HG02870 (cell line): ENCODE results near the gene APOD.
"Not testable (repeated sequence)": the region's sequence is repeated elsewhere in the genome, so short reads cannot be mapped to it uniquely, and the experiment has no call there.

Experiments
- ATAC-seq: cut with Tn5 transposase; IDR thresholded peaks from one replicate; pipeline ENCODE4 v1.9.1; 2021; ENCODE audit warnings: mild to moderate bottlenecking, moderate library complexity; ENCODE audit not compliant: unreplicated experiment

APOD gene

DNA sequence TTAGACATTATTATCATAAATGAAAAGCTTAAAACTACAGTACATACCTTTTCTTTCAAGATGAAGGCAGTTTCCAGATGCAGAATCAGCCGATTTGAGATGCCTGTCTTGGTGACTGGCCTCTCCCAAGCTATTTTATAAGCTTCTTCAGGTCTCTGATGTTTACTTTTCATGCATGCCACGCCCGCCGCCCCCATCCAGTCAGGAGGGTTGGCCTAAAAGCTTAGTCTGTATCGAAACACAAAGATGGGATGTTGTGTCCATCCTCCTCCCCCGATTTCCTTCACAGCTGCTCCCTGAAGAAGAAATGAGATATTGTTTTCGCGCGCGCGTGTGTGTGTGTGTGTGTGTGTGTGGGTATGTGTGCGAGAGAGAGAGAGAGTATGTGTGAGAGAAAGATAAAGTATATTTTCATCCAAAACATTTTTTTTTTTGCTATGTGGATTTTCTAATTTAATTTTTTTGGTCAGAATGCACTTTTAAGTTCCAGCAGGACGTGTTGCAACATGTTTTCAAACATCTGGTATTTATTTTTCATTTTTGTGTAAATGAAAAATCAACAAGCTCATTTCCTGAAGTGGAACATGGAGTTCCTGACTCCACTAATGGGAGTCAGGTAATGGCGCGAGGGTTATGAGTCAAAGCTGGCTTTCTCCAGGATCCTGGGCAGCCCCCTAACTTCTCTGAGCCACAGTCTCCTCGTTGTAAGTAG, at the start of gene APOD:
Gene APOD, minus strand, starts transcription at position 110 of the 712 bp plus-strand sequence. CDS start 4,479 bp downstream, outside the sequence.
- ATAC-seq = no peak

DNA sequence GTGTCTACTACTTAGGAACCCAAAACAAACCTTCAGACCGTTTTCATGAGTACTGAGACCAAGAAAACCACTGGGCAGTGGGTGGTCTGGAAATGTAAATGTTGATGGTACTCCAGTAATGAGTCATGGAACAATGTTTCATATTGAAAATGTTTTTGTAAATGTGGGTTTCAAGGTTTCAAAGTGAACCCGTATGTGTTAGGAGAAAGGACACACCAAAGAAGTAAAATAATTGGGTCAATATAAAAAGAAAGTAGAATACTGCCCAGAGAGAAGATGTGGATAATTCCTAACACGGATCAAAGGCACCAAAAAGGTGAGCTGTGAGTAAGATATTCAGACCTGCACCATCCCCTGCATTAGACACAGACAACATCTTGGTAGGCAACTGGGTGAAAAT, 49.6 kb upstream of the APOD start:
- ATAC-seq = not testable (repeated sequence)

DNA sequence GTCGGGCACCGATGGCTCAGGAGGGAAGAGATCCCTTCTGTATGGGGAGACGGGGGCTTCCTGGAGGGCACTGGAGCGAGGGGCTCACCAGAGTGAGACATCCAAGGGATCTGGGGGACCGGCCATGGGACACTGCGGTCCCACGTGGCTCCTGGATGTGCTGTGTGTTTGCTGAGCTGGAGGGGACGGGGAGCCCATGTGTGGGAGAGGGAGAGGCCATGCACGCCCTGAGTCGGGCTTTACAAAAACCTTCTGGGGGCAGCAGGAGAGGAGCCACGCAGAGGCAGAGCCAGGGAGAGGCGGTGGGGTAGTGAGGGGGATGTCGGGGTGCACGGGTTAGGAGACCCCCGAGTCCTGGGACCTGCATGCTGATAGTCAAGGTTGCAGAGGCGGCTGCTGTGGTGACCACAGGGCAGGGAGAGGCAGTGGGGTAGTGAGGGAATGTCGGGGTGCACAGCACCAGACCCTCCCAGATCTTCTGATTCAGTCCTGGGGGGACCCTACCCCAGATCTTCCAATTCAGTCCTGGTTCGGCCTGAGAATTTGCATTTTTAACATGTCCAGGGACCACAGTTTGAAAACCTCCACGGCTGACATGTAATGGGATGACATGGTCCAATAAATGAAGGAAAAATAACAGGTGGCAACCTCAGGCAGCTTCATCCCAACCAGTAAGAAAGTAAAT, 48.9 kb upstream of the APOD start:
- ATAC-seq = not testable (repeated sequence)

DNA sequence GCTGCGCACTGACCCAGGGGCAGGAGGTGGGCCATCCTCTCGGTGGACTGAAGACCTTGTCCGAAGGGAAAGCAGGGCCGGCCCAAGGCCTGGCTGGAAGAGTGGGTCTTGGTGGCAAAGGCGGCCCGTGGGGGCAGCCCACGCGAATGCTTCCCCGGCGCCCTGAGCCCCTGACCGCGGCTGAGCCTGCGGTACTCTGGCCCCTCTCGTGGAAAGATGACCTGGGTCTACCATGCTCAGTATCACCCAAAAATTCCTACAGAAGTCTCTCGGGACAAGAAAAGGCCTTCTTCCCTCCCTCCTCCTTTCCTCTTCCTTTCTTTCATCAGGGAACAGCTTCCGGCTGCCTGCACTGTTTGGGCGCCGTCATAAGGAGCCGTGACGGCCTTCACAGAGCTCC, 48.3 kb upstream of the APOD start:
- not testable (repeated sequence) for ATAC-seq

DNA sequence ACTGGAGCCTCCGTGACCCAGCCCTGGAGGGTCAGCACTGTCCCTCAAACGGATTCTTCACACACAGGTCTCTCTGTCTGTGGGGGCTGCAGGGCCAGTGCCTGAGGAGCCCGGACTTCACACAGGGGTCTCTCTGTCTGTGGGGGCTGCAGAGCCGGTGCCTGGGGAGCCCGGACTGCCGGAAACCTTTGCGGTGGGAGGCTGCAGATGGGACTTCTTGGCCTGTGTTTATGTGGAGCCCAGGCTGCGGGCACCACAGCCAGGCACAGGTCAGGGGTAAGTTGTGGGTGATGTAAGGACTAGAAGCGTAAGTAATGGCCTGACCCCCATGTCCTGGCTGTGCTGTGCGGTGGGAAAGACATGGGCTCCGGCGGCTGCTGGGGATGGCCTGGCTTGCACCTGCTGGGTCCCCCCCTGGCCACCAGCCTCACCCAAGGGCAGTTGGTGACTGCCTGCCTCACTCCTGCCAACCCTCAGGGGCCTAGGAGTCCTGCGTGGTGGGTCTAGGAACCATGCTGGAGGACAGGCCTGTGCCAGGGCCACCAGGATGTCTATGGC, 47.3 kb upstream of the APOD start:
- ATAC-seq = not testable (repeated sequence)

DNA sequence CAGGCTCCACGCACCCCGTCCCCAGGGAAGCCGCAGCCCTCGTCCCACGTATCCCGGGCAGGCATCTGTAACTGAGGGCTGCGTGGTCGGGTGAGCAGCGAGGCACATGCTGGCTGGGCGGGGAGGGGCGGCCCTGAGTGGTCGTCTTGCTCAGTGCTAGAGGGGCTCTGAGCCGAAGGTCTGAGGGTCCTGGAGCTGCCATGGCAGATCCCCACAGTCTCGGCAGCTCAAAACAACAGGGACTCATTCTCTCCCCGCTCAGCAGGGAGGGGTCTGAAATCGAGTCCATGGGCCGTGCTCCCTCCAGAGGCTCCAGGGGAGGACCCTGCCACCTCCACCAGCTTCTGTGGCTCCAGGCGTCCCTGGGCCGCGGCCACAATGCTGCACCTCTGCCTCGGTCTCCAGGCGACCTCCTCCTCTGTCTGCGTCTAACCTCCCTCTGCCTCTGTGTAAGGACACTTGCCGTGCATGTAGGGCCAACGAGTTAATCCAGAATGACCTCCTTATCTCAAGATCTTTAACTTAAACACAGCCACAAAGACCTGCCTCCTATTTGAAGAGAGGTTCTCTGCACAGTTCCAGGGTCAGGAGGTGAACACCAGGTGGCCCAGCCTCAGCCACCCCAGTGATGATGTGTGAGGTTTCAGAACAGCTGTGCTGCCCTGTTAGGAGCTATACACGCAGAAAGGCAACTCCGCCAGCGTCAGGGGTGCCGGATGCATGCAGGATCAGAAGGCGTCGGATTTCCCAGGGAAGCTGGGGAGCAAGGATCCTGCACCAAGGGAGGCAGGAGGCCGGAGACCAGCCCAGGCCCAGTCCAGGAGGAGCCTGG, 46.6 kb upstream of the APOD start:
- peak; percentile 37 for ATAC-seq

DNA sequence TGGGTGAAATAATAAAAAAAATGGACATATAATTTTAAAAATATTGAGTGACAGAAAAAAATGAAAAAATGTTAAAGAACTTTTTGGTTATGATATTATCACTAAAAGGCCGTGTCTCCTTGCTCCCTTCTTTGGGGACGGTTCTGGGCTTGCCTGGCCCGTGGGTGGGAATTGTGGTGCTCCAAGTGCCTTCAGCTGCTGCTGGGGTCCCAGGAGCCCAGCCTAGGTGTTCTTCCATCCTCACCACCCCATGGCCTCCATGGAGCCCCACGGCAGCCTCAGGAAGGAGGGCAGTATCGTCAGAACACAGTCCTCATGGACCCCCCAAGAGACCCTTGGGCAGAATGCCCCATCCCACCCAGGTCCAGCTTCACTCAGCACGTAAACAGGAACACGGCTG, 45.9 kb upstream of the APOD start:
- not testable (repeated sequence) for ATAC-seq

DNA sequence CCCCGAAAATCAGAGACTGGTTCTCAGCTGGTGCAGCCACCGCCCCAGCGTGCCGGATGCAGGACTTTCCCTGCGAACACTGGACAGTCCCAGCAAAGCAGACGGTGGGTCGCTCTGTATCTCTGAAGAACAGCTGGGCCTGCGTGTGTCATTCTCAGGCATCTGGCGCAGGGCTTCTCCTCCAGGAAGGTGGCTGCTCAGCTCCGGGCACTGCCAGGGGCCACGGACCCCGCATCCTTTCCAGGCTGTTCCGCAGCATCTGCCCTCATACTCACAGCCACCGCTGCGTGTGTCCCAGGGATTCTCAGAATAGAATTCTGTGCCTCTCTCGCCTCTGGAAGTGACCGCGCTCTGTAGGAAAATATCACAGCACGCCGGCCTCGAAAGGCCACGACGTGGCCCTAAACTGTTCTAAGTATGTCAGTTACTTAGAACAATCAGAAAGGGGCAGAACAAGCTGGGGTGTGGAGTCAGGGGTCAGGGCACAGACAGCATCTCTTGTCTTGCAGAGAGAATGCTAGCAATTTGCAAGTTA, 44.7 kb upstream of the APOD start:
- ATAC-seq = not testable (repeated sequence)

DNA sequence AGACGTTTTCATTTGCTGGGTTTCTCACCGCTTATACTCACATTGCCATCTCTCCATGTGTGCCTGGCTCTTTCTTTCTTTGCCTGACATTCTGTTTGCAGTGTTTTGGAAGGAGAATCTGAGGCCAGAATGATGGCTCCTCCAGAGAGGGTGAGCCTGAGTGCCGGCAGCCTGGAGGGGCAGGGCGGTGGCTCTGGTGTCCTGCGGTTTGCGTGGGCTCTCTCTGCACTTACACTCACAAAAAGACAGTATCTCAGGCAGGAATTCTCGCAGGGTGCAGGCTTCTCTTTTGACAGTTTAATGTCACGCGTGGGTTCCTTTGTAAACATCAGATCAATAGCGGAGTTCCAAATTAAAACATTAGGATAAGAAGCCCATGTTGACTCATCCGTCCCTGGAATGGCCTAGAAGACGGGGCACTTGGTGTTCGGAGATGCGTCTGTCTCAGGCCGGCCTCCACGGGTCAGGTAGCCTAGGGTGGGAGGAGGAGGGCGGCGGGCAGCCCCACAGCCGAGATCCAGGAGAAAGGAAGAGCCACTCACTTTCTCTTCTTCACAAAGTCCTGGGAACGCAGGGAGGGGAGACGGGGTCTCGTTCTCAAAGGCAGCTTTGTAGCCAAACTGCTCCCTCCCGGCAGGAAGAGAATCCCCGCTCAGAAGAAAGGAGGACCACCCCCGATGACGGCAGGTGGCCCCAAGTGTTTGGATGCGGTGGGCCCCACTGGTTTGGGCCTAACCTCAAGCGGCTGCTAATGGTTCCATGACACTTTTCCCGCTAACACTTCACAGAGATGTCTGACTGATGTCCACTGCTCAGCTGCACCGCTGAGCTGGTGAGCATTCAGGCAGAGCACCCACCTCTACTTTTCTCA, 44.0 kb upstream of the APOD start:
- not testable (repeated sequence) for ATAC-seq

DNA sequence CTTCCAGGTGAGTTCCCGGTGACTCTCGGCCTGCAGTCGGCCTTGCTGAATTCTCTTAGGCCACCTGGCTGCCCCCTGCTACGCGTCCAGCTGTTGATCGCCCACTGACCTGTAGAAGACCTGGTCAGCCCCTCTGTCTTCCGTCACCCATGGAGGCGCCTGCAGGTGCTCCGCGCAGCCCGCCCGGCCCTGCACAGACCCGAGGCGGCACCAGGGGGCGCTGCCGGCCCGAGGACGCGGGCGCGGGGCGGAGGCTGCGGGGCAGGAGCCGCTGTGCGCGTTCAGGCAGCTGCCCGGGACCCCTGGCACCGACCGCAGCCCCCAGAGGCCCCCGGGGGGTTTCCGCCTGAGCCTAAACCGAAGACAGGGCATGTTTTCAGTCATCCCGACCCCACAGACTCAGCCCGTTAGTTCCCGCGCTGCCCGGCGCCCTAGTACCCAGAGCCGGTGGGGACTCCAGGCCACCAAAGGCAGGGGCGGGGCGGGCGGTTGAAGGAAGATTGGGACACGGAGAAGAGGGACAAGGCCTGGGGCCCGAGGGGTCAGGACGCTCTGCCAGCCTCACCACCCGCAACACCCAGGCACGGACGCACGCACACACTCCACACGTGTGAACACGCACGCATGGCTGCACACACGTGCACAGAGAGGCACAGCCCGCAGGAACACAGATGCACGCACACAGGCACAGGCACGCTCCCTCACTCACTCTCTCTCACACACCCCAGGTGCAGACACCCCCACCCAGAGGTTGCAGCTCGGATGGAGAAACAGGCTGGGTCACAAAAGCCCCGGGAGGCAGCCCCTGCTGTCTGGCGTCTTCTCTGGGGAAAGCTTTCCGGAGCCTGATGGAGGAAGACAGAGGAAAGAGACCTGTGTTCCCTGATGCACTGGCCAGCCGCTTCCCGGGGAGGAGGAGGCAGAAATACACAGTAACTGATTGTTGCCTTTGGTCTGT, 41.1 kb upstream of the APOD start:
- peak; percentile 76 for ATAC-seq

DNA sequence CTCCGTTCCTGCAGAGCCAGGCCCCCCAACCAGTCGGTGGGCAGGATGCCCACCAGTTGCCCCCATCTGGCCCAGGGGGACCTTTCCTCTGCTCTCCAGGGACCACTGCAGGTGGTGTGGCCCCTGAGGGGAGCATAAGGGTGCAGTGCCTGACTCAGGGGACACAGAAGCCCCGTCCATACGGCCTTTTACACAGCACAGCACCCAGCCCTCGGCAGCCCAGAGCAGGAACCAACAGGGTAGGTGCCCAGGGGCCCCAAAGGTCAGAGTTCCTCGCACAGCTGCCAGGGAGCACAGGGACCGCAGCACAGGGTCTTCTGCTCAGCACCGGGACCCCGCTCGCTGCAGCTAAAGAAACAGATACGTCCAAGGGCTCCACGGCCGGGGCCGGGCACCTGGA, 40.4 kb upstream of the APOD start:
- ATAC-seq = peak; percentile 1

DNA sequence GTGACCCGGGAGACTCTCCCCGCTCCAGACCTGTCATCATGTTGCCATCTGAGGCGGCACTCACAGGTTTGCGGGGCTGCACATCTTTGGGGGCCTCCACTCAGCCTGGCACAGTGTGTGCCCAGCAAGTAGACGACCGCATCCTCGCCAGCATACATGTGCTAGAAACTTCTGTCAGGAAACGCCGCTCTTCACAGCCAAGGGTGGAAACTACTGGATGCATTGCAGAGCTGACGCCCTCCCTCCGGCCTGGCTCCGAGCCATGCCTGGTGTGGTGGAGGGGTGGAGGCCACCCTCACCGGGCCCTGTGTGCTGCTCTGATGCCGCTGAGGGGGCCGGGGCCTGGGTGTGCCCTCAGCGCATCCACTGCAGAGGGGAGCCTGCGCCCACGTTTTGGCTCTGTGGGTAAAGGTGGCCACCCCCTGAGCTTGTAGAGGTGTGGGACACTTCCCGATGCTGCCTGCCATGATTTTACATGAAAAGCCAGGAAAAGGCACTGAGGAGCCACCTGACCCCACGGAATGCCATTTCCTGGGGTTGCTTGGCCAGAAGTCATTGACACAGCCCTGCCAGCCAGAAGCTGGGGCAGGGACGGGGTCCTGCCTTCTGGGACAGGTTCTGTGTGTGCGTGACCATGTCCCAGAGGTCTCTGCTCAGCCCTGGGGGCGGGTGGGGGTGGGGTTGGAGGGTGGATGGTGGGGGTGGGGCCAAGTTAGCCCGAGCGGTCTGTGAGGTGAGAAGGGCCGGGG, 39.7 kb upstream of the APOD start:
- ATAC-seq = not testable (repeated sequence)

DNA sequence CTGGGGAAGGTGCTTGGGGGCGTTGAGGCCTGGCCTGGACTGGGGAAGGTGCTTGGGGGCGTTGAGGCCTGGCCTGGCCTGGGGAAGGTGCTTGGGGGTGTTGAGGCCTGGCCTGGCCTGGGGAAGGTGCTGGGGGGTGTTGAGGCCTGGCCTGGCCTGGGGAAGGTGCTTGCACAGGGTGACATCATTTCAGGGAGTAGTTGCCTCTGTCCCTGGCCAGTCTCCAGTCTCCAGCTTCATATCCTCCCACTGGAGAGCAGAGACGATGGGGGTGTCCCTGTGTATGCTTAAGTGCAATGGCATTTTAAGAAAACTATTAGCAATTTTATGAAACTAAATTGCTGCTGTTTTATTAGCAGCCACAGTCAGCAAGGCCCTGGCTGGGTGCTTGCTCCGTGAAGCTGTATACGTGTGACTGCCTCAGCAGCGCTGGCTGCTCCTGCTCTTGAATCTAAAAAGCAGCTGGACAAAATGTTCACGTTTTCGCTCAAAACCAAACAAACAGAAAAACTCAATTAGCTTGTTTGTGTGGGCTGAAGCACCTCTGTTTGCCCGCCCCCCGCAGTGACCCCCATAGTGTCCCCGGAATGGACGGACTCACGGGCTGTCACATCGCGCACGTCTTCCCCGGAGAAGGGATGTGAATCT, 38.9 kb upstream of the APOD start:
- not testable (repeated sequence) for ATAC-seq

DNA sequence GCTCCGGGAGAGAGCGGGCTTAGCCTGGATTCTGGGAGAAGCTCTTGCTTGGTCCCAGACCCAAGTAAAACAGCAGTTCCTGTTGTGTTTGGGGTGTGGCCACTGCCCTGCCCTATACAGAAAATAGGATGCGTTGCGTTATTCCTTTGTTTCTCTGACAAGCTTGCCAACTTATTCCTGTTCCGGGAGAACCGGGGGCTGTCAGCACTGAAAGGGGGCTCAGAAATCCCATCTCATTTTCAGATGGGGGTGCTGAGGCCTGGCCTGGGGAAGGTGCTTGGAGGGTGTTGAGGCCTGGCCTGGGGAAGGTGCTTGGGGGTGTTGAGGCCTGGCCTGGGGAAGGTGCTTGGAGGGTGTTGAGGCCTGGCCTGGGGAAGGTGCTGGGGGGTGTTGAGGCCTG, 38.3 kb upstream of the APOD start:
- ATAC-seq = not testable (repeated sequence)

DNA sequence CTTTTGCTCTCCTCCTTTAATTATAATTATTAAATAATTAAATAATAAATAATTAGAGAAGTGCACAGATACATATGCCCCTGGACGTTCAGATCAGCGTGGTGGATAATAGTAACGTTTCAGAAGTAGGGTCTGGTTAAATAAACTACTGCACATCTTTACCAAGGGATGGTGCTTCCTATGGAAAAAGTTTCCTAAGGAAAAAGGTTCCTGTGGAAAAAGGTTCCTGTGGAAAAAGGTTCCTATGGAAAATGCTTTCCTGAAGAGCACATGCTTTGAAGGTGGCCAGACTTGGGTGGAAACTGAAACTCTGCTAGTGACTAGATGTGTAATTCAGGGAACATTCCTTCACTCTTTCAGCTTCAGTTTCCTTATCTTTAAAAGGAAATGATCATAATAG, 37.4 kb upstream of the APOD start:
- not testable (repeated sequence) for ATAC-seq

DNA sequence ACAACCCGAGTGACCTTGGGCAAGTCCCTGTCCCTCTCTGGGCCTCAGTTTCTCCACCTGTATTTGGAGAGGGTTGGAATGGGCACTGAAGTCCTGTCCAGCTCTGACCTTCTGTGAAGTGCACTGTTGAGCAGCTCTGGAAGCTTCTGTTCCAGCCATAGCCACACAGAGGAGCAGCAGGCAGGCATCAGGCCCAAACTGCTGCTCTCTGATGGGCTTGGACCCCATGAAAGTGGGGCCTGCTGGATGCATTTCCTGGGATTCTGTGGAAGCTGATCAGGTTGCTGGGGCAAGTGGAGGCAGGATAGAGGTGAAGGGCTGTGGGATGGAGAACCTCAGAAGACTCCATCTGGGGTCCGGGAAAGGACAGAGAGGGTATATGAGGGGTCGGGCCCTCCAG, 36.7 kb upstream of the APOD start:
- ATAC-seq = not testable (repeated sequence)

DNA sequence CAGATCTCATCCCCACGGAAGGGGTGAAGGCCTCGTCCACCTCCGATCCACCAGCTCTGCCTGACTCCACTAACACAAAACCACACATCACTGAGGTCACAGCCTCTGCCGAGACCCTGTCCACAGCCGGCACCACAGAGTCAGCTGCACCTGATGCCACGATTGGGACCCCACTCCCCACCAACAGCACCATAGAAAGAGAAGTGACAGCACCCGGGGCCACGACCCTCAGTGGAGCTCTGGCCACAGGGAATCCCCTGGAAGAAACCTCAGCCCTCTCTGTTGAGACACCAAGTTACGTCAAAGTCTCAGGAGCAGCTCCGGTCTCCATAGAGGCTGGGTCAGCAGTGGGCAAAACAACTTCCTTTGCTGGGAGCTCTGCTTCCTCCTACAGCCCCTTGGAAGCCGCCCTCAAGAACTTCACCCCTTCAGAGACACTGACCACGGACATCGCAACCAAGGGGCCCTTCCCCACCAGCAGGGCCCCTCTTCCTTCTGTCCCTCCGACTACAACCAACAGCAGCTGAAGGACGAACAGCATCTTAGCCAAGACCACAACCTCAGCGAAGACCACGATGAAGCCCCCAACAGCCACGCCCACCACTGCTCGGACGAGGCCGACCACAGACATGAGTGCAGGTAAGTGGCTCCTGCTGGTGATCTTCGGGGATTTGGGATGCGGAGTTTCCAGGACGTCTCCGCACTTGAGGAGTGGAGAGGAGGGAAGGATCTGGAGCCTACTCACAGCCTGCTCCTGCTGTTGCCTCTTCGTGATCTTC, 36.0 kb upstream of the APOD start:
- ATAC-seq = not testable (repeated sequence)
